ENCODE data around the gene ICAM1.

Gene ICAM1

GRCh38 chr19:10292206-10292788, 21.4 kb downstream of the ICAM1 start:
- TF ChIP-seq, protein P1, sequence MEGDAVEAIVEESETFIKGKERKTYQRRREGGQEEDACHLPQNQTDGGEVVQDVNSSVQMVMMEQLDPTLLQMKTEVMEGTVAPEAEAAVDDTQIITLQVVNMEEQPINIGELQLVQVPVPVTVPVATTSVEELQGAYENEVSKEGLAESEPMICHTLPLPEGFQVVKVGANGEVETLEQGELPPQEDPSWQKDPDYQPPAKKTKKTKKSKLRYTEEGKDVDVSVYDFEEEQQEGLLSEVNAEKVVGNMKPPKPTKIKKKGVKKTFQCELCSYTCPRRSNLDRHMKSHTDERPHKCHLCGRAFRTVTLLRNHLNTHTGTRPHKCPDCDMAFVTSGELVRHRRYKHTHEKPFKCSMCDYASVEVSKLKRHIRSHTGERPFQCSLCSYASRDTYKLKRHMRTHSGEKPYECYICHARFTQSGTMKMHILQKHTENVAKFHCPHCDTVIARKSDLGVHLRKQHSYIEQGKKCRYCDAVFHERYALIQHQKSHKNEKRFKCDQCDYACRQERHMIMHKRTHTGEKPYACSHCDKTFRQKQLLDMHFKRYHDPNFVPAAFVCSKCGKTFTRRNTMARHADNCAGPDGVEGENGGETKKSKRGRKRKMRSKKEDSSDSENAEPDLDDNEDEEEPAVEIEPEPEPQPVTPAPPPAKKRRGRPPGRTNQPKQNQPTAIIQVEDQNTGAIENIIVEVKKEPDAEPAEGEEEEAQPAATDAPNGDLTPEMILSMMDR (IDR thresholded peaks at IDR 0.05; ENCODE audit: insufficient read depth, low read length, poor library complexity, severe bottlenecking): no peak
- no peaks in the 10 kb centered on the region for H3K27me3 ChIP-seq (replicated peaks; ENCODE audit: control insufficient read depth, insufficient read depth, low read length)
- peak; percentile 85 for DNase-seq (ENCODE audit: extremely low read depth, insufficient read length)
- peak overlapping the region; percentile 55 for H3K4me3 ChIP-seq (replicated peaks; ENCODE audit: low read depth, low read length)
- H3K36me3 ChIP-seq (ENCODE audit: control insufficient read depth, insufficient read depth, low read length): no peaks in the 10 kb centered on the region

DNA sequence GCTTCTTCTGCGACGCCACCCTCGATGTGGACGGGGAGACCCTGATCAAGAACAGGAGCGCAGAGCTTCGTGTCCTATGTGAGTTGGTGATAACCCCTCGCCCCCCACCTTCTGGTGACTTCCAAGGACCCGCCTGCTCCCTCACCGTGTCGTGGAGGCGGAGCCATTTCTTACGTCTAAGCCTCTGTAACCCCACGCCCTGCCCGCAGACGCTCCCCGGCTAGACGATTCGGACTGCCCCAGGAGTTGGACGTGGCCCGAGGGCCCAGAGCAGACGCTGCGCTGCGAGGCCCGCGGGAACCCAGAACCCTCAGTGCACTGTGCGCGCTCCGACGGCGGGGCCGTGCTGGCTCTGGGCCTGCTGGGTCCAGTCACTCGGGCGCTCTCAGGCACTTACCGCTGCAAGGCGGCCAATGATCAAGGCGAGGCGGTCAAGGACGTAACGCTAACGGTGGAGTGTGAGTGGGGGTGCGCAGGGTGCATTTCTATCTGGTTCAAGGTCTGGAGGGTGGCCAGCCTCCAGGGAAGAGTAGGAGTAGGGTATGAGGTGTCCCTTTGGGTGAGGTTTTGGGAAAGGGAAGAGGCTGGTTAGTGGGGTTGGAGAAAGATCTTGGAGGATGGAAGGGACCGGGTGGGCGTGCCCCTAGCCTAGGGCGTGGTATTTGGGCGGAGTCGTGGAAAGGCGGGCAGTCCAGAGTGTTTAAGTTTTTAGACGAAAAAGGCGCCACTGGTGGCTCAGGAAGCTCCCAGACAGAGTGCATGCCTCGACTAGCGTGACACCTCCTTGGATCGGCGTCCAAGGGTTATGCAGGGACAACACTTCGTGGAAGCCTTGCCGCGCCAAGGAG, 22.1 kb downstream of the ICAM1 start:
- Histone ChIP-seq H3K4me3 (replicated peaks; ENCODE audit: low read depth, low read length) (peak overlapping the region; percentile 44), H3K36me3 (ENCODE audit: control insufficient read depth, insufficient read depth, low read length) (no peaks in the 10 kb centered on the region), H3K27me3 (replicated peaks; ENCODE audit: control insufficient read depth, insufficient read depth, low read length) (no peaks in the 10 kb centered on the region)
- TF ChIP-seq, protein P1 (IDR thresholded peaks at IDR 0.05; ENCODE audit: insufficient read depth, low read length, poor library complexity, severe bottlenecking): no peak
- DNase-seq (ENCODE audit: extremely low read depth, insufficient read length): no peak

DNA sequence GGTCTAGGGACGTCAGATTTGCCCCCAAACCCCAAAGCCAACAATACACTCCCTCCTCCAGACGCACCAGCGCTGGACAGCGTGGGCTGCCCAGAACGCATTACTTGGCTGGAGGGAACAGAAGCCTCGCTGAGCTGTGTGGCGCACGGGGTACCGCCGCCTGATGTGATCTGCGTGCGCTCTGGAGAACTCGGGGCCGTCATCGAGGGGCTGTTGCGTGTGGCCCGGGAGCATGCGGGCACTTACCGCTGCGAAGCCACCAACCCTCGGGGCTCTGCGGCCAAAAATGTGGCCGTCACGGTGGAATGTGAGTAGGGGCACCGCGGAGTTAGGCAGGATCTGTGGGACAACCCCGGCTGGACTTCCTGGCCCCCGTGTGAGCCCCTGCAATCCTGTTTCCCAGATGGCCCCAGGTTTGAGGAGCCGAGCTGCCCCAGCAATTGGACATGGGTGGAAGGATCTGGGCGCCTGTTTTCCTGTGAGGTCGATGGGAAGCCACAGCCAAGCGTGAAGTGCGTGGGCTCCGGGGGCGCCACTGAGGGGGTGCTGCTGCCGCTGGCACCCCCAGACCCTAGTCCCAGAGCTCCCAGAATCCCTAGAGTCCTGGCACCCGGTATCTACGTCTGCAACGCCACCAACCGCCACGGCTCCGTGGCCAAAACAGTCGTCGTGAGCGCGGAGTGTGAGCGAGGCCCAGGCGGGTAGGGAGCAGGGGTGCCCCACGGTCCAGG, 22.9 kb downstream of the ICAM1 start:
- no peaks in the 10 kb centered on the region for H3K27me3 ChIP-seq (replicated peaks; ENCODE audit: control insufficient read depth, insufficient read depth, low read length)
- H3K36me3 ChIP-seq (ENCODE audit: control insufficient read depth, insufficient read depth, low read length): no peaks in the 10 kb centered on the region
- no peak for DNase-seq (ENCODE audit: extremely low read depth, insufficient read length)
- no peak overlapping the region for H3K4me3 ChIP-seq (replicated peaks; ENCODE audit: low read depth, low read length)
- TF ChIP-seq, protein P1 (IDR thresholded peaks at IDR 0.05; ENCODE audit: insufficient read depth, low read length, poor library complexity, severe bottlenecking): no peak

GRCh38 chr19:10294368-10294697, 23.4 kb downstream of the ICAM1 start:
- no peak for DNase-seq (ENCODE audit: extremely low read depth, insufficient read length)
- H3K27me3 ChIP-seq (replicated peaks; ENCODE audit: control insufficient read depth, insufficient read depth, low read length): no peaks in the 10 kb centered on the region
- no peak overlapping the region for H3K4me3 ChIP-seq (replicated peaks; ENCODE audit: low read depth, low read length)
- TF ChIP-seq, protein P1 (IDR thresholded peaks at IDR 0.05; ENCODE audit: insufficient read depth, low read length, poor library complexity, severe bottlenecking): no peak
- no peaks in the 10 kb centered on the region for H3K36me3 ChIP-seq (ENCODE audit: control insufficient read depth, insufficient read depth, low read length)

- DNase-seq (ENCODE audit: extremely low read depth, insufficient read length): peak; percentile 80
- Histone ChIP-seq H3K4me3 (replicated peaks; ENCODE audit: low read depth, low read length) (peak overlapping the region; percentile 62), H3K36me3 (ENCODE audit: control insufficient read depth, insufficient read depth, low read length) (no peaks in the 10 kb centered on the region), H3K27me3 (replicated peaks; ENCODE audit: control insufficient read depth, insufficient read depth, low read length) (no peaks in the 10 kb centered on the region)
- TF ChIP-seq, protein P1 (IDR thresholded peaks at IDR 0.05; ENCODE audit: insufficient read depth, low read length, poor library complexity, severe bottlenecking): peak; percentile 35
Measured at GRCh38 chr19:10295305-10295846, 24.5 kb downstream of the ICAM1 start.

Data from GM06990 (cell line).